IMR-90 (cell line): ENCODE measurements around the gene HPRT1. TPM values are rescaled to one million over a fixed set of nuclear protein-coding genes. Genes with fewer than 3 reads are reported as not detected.

Experiments used
- ATAC-seq: fragments of 200-7000 bp; cut with Tn5 transposase; 2 replicates; pipeline ENCODE4 v1.9.1; 2020; ENCODE audit warnings: low read depth, mild to moderate bottlenecking, moderate library complexity
- BruUV-seq: library from RNA; stranded (reverse); fragments of 400-500 nt; replicated peaks from 2 replicates; lab custom pipeline; 2021; lab: Mats Ljungman, UMichigan
- CTCF ChIA-PET: fragments of 300-600 bp; formaldehyde crosslinking; extraction: SDS; loops from one replicate; lab custom pipeline; 2021; ENCODE audit warnings: antibody characterized with exemption; lab: Yijun Ruan, JAX
- POLR2A ChIA-PET: fragments of 300-600 bp; sonication (Branson Sonifier 250); formaldehyde crosslinking; loops from one replicate; lab custom pipeline; 2022; ENCODE audit warnings: antibody characterized with exemption; ENCODE audit not compliant: unreplicated experiment; lab: Charles Lee
- DNase-seq: peaks from one replicate; pipeline ENCODE4 v3.0.0; 2013
- H2AFZ ChIP-seq: replicated peaks from 2 replicates; pipeline ENCODE3; 2013; ENCODE audit warnings: low read length, mild to moderate bottlenecking; ENCODE audit not compliant: poor library complexity
- H2AK5ac ChIP-seq: 2 replicates; pipeline ENCODE4 v1.6.1; 2013; ENCODE audit warnings: low read depth, low read length, inconsistent platforms
- H2AK9ac ChIP-seq: replicated peaks from 2 replicates; pipeline ENCODE3; 2013; ENCODE audit warnings: mild to moderate bottlenecking, low read depth, low read length, moderate library complexity; ENCODE audit not compliant: poor library complexity
- H2BK120ac ChIP-seq: 2 replicates; pipeline ENCODE4 v1.6.1; 2013; ENCODE audit warnings: low read depth, low read length, inconsistent platforms
- H2BK15ac ChIP-seq: 3 replicates; pipeline ENCODE4 v1.6.1; 2013; ENCODE audit warnings: low read depth, low read length, inconsistent platforms
- H2BK20ac ChIP-seq: 2 replicates; pipeline ENCODE4 v1.6.1; 2013; ENCODE audit warnings: low read depth, mild to moderate bottlenecking, inconsistent platforms, low read length, moderate library complexity
- H2BK5ac ChIP-seq: 2 replicates; pipeline ENCODE4 v1.6.1; 2013; ENCODE audit warnings: mild to moderate bottlenecking, low read depth, low read length, inconsistent platforms; ENCODE audit not compliant: poor library complexity, severe bottlenecking
- H3K14ac ChIP-seq: replicated peaks from 2 replicates; pipeline ENCODE4 v1.6.1; 2013; ENCODE audit warnings: low read depth, low read length, inconsistent platforms
- H3K18ac ChIP-seq: 2 replicates; pipeline ENCODE4 v1.6.1; 2013; ENCODE audit warnings: low read depth, low read length, control low read depth
- H3K23ac ChIP-seq: 2 replicates; pipeline ENCODE4 v1.6.1; 2013; ENCODE audit warnings: low read depth, low read length, inconsistent platforms
- H3K27ac ChIP-seq: 2 replicates; pipeline ENCODE4 v1.5.1; 2013; ENCODE audit warnings: mild to moderate bottlenecking, control low read depth, low read length; ENCODE audit not compliant: insufficient read depth
- H3K27me3 ChIP-seq: 2 replicates; pipeline ENCODE4 v1.6.1; 2013; ENCODE audit warnings: low read length; ENCODE audit not compliant: control insufficient read depth, insufficient read depth
- H3K36me3 ChIP-seq: 2 replicates; pipeline ENCODE4 v1.6.1; 2013; ENCODE audit warnings: low read length, mixed read lengths; ENCODE audit not compliant: control insufficient read depth, insufficient read depth
- H3K4ac ChIP-seq: 2 replicates; pipeline ENCODE4 v1.6.1; 2013; ENCODE audit warnings: low read depth, low read length, inconsistent platforms
- H3K4me1 ChIP-seq: 2 replicates; pipeline ENCODE4 v1.6.1; 2013; ENCODE audit warnings: low read length, mixed read lengths; ENCODE audit not compliant: control insufficient read depth, insufficient read depth
- H3K4me2 ChIP-seq: 2 replicates; pipeline ENCODE4 v1.6.1; 2013; ENCODE audit warnings: low read depth, mild to moderate bottlenecking, control low read depth, low read length, moderate library complexity
- H3K4me3 ChIP-seq: 2 replicates; pipeline ENCODE4 v1.5.1; 2013; ENCODE audit warnings: low read depth, mild to moderate bottlenecking, control low read depth, low read length, moderate library complexity; ENCODE audit not compliant: insufficient read depth
- H3K56ac ChIP-seq: 2 replicates; pipeline ENCODE4 v1.6.1; 2013; ENCODE audit warnings: low read length, inconsistent platforms; ENCODE audit not compliant: insufficient read depth; ENCODE audit errors: extremely low read depth
- H3K79me1 ChIP-seq, 2 experiments: 2 replicates each; pipeline ENCODE4 v1.6.1; 2013; ENCODE audit warnings: low read length in 2 of 2, inconsistent platforms in 1 of 2, low read depth in 1 of 2
- H3K9ac ChIP-seq: 2 replicates; pipeline ENCODE4 v1.6.1; 2013; ENCODE audit warnings: low read depth, low read length, control low read depth
- H3K9me1 ChIP-seq: 2 replicates; pipeline ENCODE4 v1.6.1; 2013; ENCODE audit warnings: low read length, inconsistent platforms; ENCODE audit not compliant: insufficient read depth
- H3K9me3 ChIP-seq: 2 replicates; pipeline ENCODE4 v1.6.1; 2013; ENCODE audit warnings: low read length; ENCODE audit not compliant: control insufficient read depth, insufficient read depth
- H4K20me1 ChIP-seq: 2 replicates; pipeline ENCODE4 v1.6.1; 2013; ENCODE audit warnings: low read length, inconsistent platforms; ENCODE audit not compliant: insufficient read depth
- H4K5ac ChIP-seq: 2 replicates; pipeline ENCODE4 v1.6.1; 2013; ENCODE audit warnings: mild to moderate bottlenecking, low read depth, low read length, control low read depth
- H4K8ac ChIP-seq, 2 experiments: 2 replicates each; pipeline ENCODE4 v1.6.1; 2013; ENCODE audit warnings: low read depth in 2 of 2, low read length in 2 of 2, control low read depth in 1 of 2, inconsistent platforms in 1 of 2
- H4K91ac ChIP-seq: 2 replicates; pipeline ENCODE4 v1.6.1; 2013; ENCODE audit warnings: low read depth, low read length, inconsistent platforms; ENCODE audit not compliant: insufficient read depth
- BHLHE40 ChIP-seq: fragments of 150-350 bp; IDR thresholded peaks from 2 replicates; pipeline ENCODE4 v1.6.1; 2016; ENCODE audit warnings: mild to moderate bottlenecking, low read depth, low read length
- CEBPB ChIP-seq: IDR thresholded peaks from 2 replicates; pipeline ENCODE4 v1.6.1; 2012; ENCODE audit warnings: low read depth, low read length, improper control_type of control experiment
- MAFK ChIP-seq: IDR thresholded peaks from 2 replicates; pipeline ENCODE4 v1.6.1; 2012; ENCODE audit warnings: low read depth, low read length, improper control_type of control experiment
- MAZ ChIP-seq: IDR thresholded peaks from 2 replicates; pipeline ENCODE4 v1.6.1; 2012; ENCODE audit warnings: low read depth, mild to moderate bottlenecking, low read length, improper control_type of control experiment, moderate library complexity, borderline replicate concordance
- MXI1 ChIP-seq: IDR thresholded peaks from 2 replicates; pipeline ENCODE4 v1.6.1; 2012; ENCODE audit warnings: low read depth, mild to moderate bottlenecking, low read length, moderate library complexity, borderline replicate concordance
- NFE2L2 ChIP-seq: fragments of 150-350 bp; IDR thresholded peaks from 2 replicates; pipeline ENCODE4 v1.6.1; 2016; ENCODE audit warnings: low read depth, mild to moderate bottlenecking, low read length
- RAD21 ChIP-seq: IDR thresholded peaks from 2 replicates; pipeline ENCODE4 v1.6.1; 2012; ENCODE audit warnings: low read length, improper control_type of control experiment
- RCOR1 ChIP-seq: IDR thresholded peaks from 2 replicates; pipeline ENCODE4 v1.6.1; 2012; ENCODE audit warnings: mild to moderate bottlenecking, low read length, improper control_type of control experiment; ENCODE audit not compliant: insufficient replicate concordance
- RFX5 ChIP-seq: IDR thresholded peaks from 2 replicates; pipeline ENCODE4 v1.8.0; 2012; ENCODE audit warnings: low read depth, mild to moderate bottlenecking, low read length, moderate library complexity
- SMC3 ChIP-seq: fragments of 150-350 bp; IDR thresholded peaks from 2 replicates; pipeline ENCODE4 v1.6.1; 2016; ENCODE audit warnings: low read depth, mild to moderate bottlenecking, antibody characterized with exemption, low read length, moderate library complexity
- WGBS, 2 experiments: methylation state at CpG; one replicate each; pipeline versions ENCODE4 v1.1.5 to v1.1.7; 2013; ENCODE audit warnings: missing lambda C conversion rate in 2 of 2; ENCODE audit not compliant: insufficient read length in 1 of 2; ENCODE audit errors: extremely low coverage in 2 of 2; 5-methylcytosine and 5-hydroxymethylcytosine counted together
- dilution Hi-C: fragments of 300-500 bp; cut with HindIII; formaldehyde crosslinking; loops from one replicate; pipeline ENCODE4 v1.14.3; 2018; ENCODE audit warnings: low sequenced_read_pairs; ENCODE audit not compliant: unreplicated experiment
- in situ Hi-C: fragments of 300-500 bp; cut with MboI; formaldehyde crosslinking; loops from 3 replicates; pipeline ENCODE4 v1.14.3; 2019; ENCODE audit warnings: low sequenced_read_pairs, inconsistent platforms, mixed read lengths
- intact Hi-C: fragments of 100-400 bp; cut with micrococcal nuclease; formaldehyde crosslinking; loops from 2 replicates; pipeline ENCODE4 v1.10.0; 2022
- polyA plus RNA-seq, 3 experiments: library from polyadenylated mRNA; depleted of rRNA; stranded (reverse); fragments of >200 nt; gene quantifications; 2 replicates each; pipeline ENCODE4 v1.2.3, GENCODE V29; 2012; ENCODE audit warnings: low replicate concordance in 1 of 3
- total RNA-seq: library from RNA; depleted of rRNA; stranded (reverse); fragments of >200 nt; gene quantifications from 2 replicates; pipeline ENCODE4 v1.2.3, GENCODE V29; 2012
- TF ChIP-seq, protein P1 (sequence below): conservative IDR thresholded peaks from 2 replicates; pipeline ENCODE4 v1.5.1; 2012; ENCODE audit warnings: mild to moderate bottlenecking, low read depth, low read length, improper control_type of control experiment
- TF ChIP-seq, protein P2 (sequence below): fragments of 150-350 bp; IDR thresholded peaks from 2 replicates; pipeline ENCODE4 v1.6.1; 2017; ENCODE audit warnings: mild to moderate bottlenecking, antibody characterized with exemption, low read length, low read depth
- TF ChIP-seq, protein P3 (sequence below): fragments of 150-350 bp; IDR thresholded peaks from 2 replicates; pipeline ENCODE4 v1.6.1; 2016; ENCODE audit warnings: low read depth, mild to moderate bottlenecking, low read length, moderate library complexity, borderline replicate concordance

The HPRT1 gene
- total and polyA plus RNA-seq, 2 of the 4 experiments (the other 2 are of a cell fraction) = 7.0 to 30.3 TPM

DNA sequence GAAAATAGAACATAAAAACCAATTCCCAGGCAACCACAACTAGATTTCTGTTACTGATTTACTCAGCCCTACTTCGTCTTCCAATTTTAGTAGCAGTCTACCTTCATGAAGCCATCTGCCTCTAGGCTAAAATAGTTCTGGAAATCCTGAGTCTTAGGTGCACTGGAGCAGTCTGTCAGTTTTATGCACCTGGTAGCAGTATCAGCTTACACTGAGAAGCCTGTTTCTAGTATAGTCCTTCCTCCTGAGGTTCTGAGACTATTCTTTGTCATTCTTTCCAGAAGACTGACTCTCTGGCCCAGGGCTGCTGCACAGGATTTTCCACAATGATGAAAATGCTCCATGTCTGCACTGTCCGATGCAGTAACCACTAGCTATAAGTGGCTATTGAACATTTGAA is 16.9 kb upstream of the HPRT1 start:
- H2BK5ac ChIP-seq = no peak overlapping the region
- WGBS, 2 experiments = no CpG with 5 or more reads among the region's 2 CpGs

More for the DNA sequence above, 16.9 kb upstream of the HPRT1 start:
- Histone ChIP-seq H3K4me2 (no peak overlapping the region), H3K9ac (no peak overlapping the region), H2AFZ (no peak overlapping the region), H2BK120ac (no peak overlapping the region), H3K9me3 (no peaks in the 10 kb centered on the region), H3K27ac (no peak overlapping the region), H3K36me3 (no peaks in the 10 kb centered on the region), H2AK5ac (no peak overlapping the region), H3K9me1 (no peaks in the 10 kb centered on the region), H3K4me1 (no peaks in the 10 kb centered on the region), H2AK9ac (no peak overlapping the region), H4K8ac (no peak overlapping the region), H3K27me3 (no peaks in the 10 kb centered on the region), H3K14ac (no peak overlapping the region), H4K5ac (no peak overlapping the region), H2BK20ac (no peak overlapping the region), H3K4me3 (no peak overlapping the region), H4K20me1 (no peaks in the 10 kb centered on the region), H3K79me1 (no peaks in the 10 kb centered on the region), H3K23ac (no peak overlapping the region), H3K4ac (no peak overlapping the region), H2BK15ac (no peak overlapping the region), H3K56ac (no peak overlapping the region), H4K91ac (no peak overlapping the region), H3K18ac (no peak overlapping the region)
- POLR2A ChIA-PET = no interaction called here
- no peak for DNase-seq
- dilution Hi-C loops = no loop called here
- in situ Hi-C loops = no loop called here
- ATAC-seq = no peak
- intact Hi-C loops = no loop called here
- TF ChIP-seq BHLHE40 = no peak
- no peak for TF ChIP-seq MXI1
- TF ChIP-seq NFE2L2 = no peak
- no peak for TF ChIP-seq RCOR1
- TF ChIP-seq, protein P1, sequence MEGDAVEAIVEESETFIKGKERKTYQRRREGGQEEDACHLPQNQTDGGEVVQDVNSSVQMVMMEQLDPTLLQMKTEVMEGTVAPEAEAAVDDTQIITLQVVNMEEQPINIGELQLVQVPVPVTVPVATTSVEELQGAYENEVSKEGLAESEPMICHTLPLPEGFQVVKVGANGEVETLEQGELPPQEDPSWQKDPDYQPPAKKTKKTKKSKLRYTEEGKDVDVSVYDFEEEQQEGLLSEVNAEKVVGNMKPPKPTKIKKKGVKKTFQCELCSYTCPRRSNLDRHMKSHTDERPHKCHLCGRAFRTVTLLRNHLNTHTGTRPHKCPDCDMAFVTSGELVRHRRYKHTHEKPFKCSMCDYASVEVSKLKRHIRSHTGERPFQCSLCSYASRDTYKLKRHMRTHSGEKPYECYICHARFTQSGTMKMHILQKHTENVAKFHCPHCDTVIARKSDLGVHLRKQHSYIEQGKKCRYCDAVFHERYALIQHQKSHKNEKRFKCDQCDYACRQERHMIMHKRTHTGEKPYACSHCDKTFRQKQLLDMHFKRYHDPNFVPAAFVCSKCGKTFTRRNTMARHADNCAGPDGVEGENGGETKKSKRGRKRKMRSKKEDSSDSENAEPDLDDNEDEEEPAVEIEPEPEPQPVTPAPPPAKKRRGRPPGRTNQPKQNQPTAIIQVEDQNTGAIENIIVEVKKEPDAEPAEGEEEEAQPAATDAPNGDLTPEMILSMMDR = no peak
- TF ChIP-seq RAD21 = no peak
- no peak for TF ChIP-seq MAZ
- no peak for TF ChIP-seq SMC3
- TF ChIP-seq, protein P2, sequence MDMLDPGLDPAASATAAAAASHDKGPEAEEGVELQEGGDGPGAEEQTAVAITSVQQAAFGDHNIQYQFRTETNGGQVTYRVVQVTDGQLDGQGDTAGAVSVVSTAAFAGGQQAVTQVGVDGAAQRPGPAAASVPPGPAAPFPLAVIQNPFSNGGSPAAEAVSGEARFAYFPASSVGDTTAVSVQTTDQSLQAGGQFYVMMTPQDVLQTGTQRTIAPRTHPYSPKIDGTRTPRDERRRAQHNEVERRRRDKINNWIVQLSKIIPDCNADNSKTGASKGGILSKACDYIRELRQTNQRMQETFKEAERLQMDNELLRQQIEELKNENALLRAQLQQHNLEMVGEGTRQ = no peak
- TF ChIP-seq CEBPB = no peak
- TF ChIP-seq RFX5 = no peak
- TF ChIP-seq MAFK = no peak
- TF ChIP-seq, protein P3, sequence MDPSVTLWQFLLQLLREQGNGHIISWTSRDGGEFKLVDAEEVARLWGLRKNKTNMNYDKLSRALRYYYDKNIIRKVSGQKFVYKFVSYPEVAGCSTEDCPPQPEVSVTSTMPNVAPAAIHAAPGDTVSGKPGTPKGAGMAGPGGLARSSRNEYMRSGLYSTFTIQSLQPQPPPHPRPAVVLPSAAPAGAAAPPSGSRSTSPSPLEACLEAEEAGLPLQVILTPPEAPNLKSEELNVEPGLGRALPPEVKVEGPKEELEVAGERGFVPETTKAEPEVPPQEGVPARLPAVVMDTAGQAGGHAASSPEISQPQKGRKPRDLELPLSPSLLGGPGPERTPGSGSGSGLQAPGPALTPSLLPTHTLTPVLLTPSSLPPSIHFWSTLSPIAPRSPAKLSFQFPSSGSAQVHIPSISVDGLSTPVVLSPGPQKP = no peak
- BruUV-seq = no TSS peak
- CTCF ChIA-PET = no interaction called here
